H1 (cell line): ENCODE data around the gene SFR1. TPM values are rescaled to one million over a fixed set of nuclear protein-coding genes. Genes with fewer than 3 reads are reported as not detected.

ENCODE experiments used
- CTCF ChIA-PET: fragments of 300-600 bp; sonication (Branson Sonifier 250); formaldehyde crosslinking; loops from one replicate; lab custom pipeline; 2021; ENCODE audit not compliant: partially characterized antibody; lab: Charles Lee
- POLR2A ChIA-PET: fragments of 300-600 bp; sonication (Branson Sonifier 250); formaldehyde crosslinking; loops from one replicate; lab custom pipeline; 2021; ENCODE audit warnings: inconsistent platforms; ENCODE audit not compliant: partially characterized antibody; lab: Charles Lee
- DNase-seq, 2 experiments: peaks; one replicate each; pipeline versions ENCODE4 v3.0.0 to v3.0.0-alpha.2; 2010 to 2022; ENCODE audit warnings: low spot score in 2 of 2, low read depth in 1 of 2, mixed read lengths in 1 of 2
- FAIRE-seq: peaks from 2 replicates; lab custom pipeline; 2011; peaks lifted over from hg19 to GRCh38; lab: Jason Lieb, UNC
- H2AFZ ChIP-seq: 2 replicates; pipeline ENCODE4 v1.8.1; 2012; ENCODE audit warnings: low read length, inconsistent platforms
- H2AK5ac ChIP-seq: 2 replicates; pipeline ENCODE4 v1.6.1; 2013; ENCODE audit warnings: low read depth, low read length
- H2BK120ac ChIP-seq: replicated peaks from 2 replicates; pipeline ENCODE3; 2013; ENCODE audit warnings: low read depth, low read length, inconsistent platforms
- H2BK12ac ChIP-seq: 2 replicates; pipeline ENCODE4 v1.6.1; 2013; ENCODE audit warnings: low read depth, low read length
- H2BK15ac ChIP-seq: 2 replicates; pipeline ENCODE4 v1.6.1; 2013; ENCODE audit warnings: low read length
- H2BK20ac ChIP-seq: 2 replicates; pipeline ENCODE4 v1.6.1; 2013; ENCODE audit warnings: low read length
- H2BK5ac ChIP-seq: 2 replicates; pipeline ENCODE4 v1.6.1; 2013; ENCODE audit warnings: low read depth, low read length
- H3K14ac ChIP-seq: 2 replicates; pipeline ENCODE4 v1.6.1; 2013; ENCODE audit warnings: inconsistent platforms; ENCODE audit not compliant: insufficient read length
- H3K18ac ChIP-seq: 2 replicates; pipeline ENCODE4 v1.6.1; 2013; ENCODE audit warnings: low read length; ENCODE audit errors: extremely low read depth
- H3K23ac ChIP-seq: 2 replicates; pipeline ENCODE4 v1.6.1; 2013; ENCODE audit warnings: inconsistent platforms; ENCODE audit not compliant: insufficient read length
- H3K23me2 ChIP-seq: 2 replicates; pipeline ENCODE4 v1.6.1; 2013; ENCODE audit warnings: low read depth, low read length
- H3K27ac ChIP-seq: 2 replicates; pipeline ENCODE4 v1.6.1; 2011; ENCODE audit warnings: low read depth, low read length, inconsistent platforms
- H3K27me3 ChIP-seq, 4 experiments: replicated peaks in 1 of 4; 1 replicate in 1 of 4; 2 replicates in 3 of 4; pipeline versions ENCODE4 v1.6.1 to v1.8.1; 2011 to 2013; ENCODE audit warnings: low read length in 3 of 4, mild to moderate bottlenecking in 3 of 4, inconsistent platforms in 2 of 4, mixed read lengths in 2 of 4, moderate library complexity in 1 of 4; ENCODE audit not compliant: control insufficient read depth in 3 of 4, insufficient read depth in 3 of 4; ENCODE audit errors: extremely low read depth in 1 of 4
- H3K36me3 ChIP-seq, 4 experiments: 2 replicates each; pipeline versions ENCODE4 v1.6.1 to v1.8.1; 2011 to 2013; ENCODE audit warnings: mild to moderate bottlenecking in 4 of 4, low read length in 3 of 4, moderate library complexity in 2 of 4, control low read depth in 1 of 4, inconsistent platforms in 1 of 4; ENCODE audit not compliant: insufficient read depth in 4 of 4, control insufficient read depth in 2 of 4
- H3K4ac ChIP-seq: replicated peaks from 2 replicates; pipeline ENCODE3; 2013; ENCODE audit warnings: low read length, low read depth, mixed read lengths, inconsistent platforms; ENCODE audit not compliant: insufficient read length
- H3K4me1 ChIP-seq, 4 experiments: replicated peaks in 1 of 4; 1 replicate in 1 of 4; 2 replicates in 3 of 4; pipeline versions ENCODE4 v1.6.1 to v1.8.1; 2011 to 2013; ENCODE audit warnings: low read length in 3 of 4, inconsistent platforms in 2 of 4, mixed read lengths in 1 of 4; ENCODE audit not compliant: insufficient read depth in 4 of 4, control insufficient read depth in 3 of 4
- H3K4me2 ChIP-seq, 2 experiments: 2 replicates each; pipeline versions ENCODE4 v1.6.1 to v1.8.1; 2011 to 2013; ENCODE audit warnings: low read depth in 2 of 2, low read length in 2 of 2, control low read depth in 1 of 2, inconsistent platforms in 1 of 2, mild to moderate bottlenecking in 1 of 2; ENCODE audit not compliant: insufficient read depth in 1 of 2
- H3K4me3 ChIP-seq, 4 experiments: fragments of 200-600, 300-600 bp in 1 of 4; sonication (generic), shearing (Covaris generic), sonication (Bioruptor Twin) in 1 of 4; 2 replicates each; pipeline versions ENCODE4 v1.5.1 to v1.8.1; 2011 to 2016; ENCODE audit warnings: low read length in 4 of 4, low read depth in 3 of 4, control low read depth in 2 of 4, inconsistent platforms in 2 of 4, mild to moderate bottlenecking in 2 of 4, mixed read lengths in 1 of 4, moderate library complexity in 1 of 4; ENCODE audit not compliant: insufficient read depth in 2 of 4; ENCODE audit errors: extremely low read depth in 1 of 4
- H3K56ac ChIP-seq: replicated peaks from 2 replicates; pipeline ENCODE3; 2013; ENCODE audit warnings: low read depth, mild to moderate bottlenecking, mixed read lengths, low read length, inconsistent platforms; ENCODE audit not compliant: insufficient read length
- H3K79me1 ChIP-seq: 2 replicates; pipeline ENCODE4 v1.6.1; 2013; ENCODE audit warnings: low read depth, low read length, control low read depth
- H3K79me2 ChIP-seq, 2 experiments: 2 replicates each; pipeline versions ENCODE4 v1.6.1 to v1.8.1; 2012 to 2013; ENCODE audit warnings: low read length in 2 of 2, mild to moderate bottlenecking in 2 of 2, inconsistent platforms in 1 of 2; ENCODE audit not compliant: insufficient read depth in 2 of 2, control insufficient read depth in 1 of 2
- H3K9ac ChIP-seq, 4 experiments: replicated peaks in 1 of 4; 1 replicate in 1 of 4; 2 replicates in 3 of 4; pipeline versions ENCODE4 v1.6.1 to v1.8.1; 2011 to 2013; ENCODE audit warnings: low read depth in 3 of 4, low read length in 3 of 4, control low read depth in 2 of 4, mild to moderate bottlenecking in 2 of 4, moderate library complexity in 2 of 4, inconsistent platforms in 1 of 4; ENCODE audit errors: extremely low read depth in 1 of 4
- H3K9me3 ChIP-seq, 2 experiments: 2 replicates each; pipeline versions ENCODE4 v1.6.1 to v1.8.1; 2012 to 2013; ENCODE audit warnings: mild to moderate bottlenecking in 2 of 2, moderate library complexity in 2 of 2, control low read depth in 1 of 2, inconsistent platforms in 1 of 2, low read depth in 1 of 2, low read length in 1 of 2, mixed read lengths in 1 of 2; ENCODE audit not compliant: insufficient read depth in 2 of 2
- H4K20me1 ChIP-seq, 2 experiments: replicated peaks in 1 of 2; 2 replicates each; pipeline versions ENCODE3 to v1.8.1; 2011 to 2013; ENCODE audit warnings: inconsistent platforms in 2 of 2, low read length in 2 of 2, mild to moderate bottlenecking in 1 of 2; ENCODE audit not compliant: insufficient read depth in 2 of 2, control insufficient read depth in 1 of 2
- H4K5ac ChIP-seq: 2 replicates; pipeline ENCODE4 v1.6.1; 2013; ENCODE audit warnings: low read length, low read depth, mixed read lengths, inconsistent platforms; ENCODE audit not compliant: insufficient read length
- H4K8ac ChIP-seq: 2 replicates; pipeline ENCODE4 v1.8.0; 2013; ENCODE audit warnings: mild to moderate bottlenecking, moderate library complexity, low read length, inconsistent platforms; ENCODE audit not compliant: insufficient read depth; ENCODE audit errors: extremely low read depth
- H4K91ac ChIP-seq: replicated peaks from 2 replicates; pipeline ENCODE3; 2013; ENCODE audit warnings: low read length, mixed read lengths, inconsistent platforms; ENCODE audit not compliant: insufficient read length
- CBX5 ChIP-seq: fragments of 300-800, 300-1000 bp; sonication (generic); IDR thresholded peaks from 2 replicates; pipeline ENCODE4 v1.7.1; 2016; ENCODE audit warnings: antibody characterized with exemption, low read length, low read depth
- EZH2 ChIP-seq: fragments of 200-600 bp; sonication (generic); IDR thresholded peaks from 2 replicates; pipeline ENCODE4 v1.7.1; 2012; ENCODE audit warnings: low read depth, mild to moderate bottlenecking, moderate library complexity, low read length, inconsistent platforms; ENCODE audit not compliant: severe bottlenecking
- KDM1A ChIP-seq: fragments of 200-600, 300-600 bp; sonication (generic); IDR thresholded peaks from 2 replicates; pipeline ENCODE4 v1.7.1; 2016; ENCODE audit warnings: mild to moderate bottlenecking, low read length, borderline replicate concordance
- POLR2AphosphoS5 ChIP-seq: IDR thresholded peaks from 2 replicates; pipeline ENCODE4 v1.6.1; 2011; ENCODE audit warnings: low read depth, low read length
- RXRA ChIP-seq: IDR thresholded peaks from 2 replicates; pipeline ENCODE4 v1.6.1; 2011; ENCODE audit warnings: low read depth, mild to moderate bottlenecking, low read length, moderate library complexity; ENCODE audit not compliant: insufficient read depth
- SAP30 ChIP-seq: fragments of 300-600 bp; sonication (generic); IDR thresholded peaks from 2 replicates; pipeline ENCODE4 v1.7.1; 2012; ENCODE audit warnings: low read length, moderate library complexity, mild to moderate bottlenecking, inconsistent platforms; ENCODE audit not compliant: insufficient read depth, insufficient replicate concordance
- SIN3A ChIP-seq, 2 experiments: IDR thresholded peaks in 1 of 2; conservative IDR thresholded peaks in 1 of 2; 2 replicates each; pipeline ENCODE4 v1.6.1; 2011 to 2012; ENCODE audit warnings: low read length in 2 of 2, improper control_type of control experiment in 1 of 2, low read depth in 1 of 2, mild to moderate bottlenecking in 1 of 2
- SIRT6 ChIP-seq: IDR thresholded peaks from one replicate; pipeline ENCODE4 v1.7.1; 2012; ENCODE audit warnings: low read length, inconsistent platforms
- SUZ12 ChIP-seq: fragments of 200-600 bp; sonication (generic); IDR thresholded peaks from 2 replicates; pipeline ENCODE4 v1.6.1; 2012; ENCODE audit warnings: mild to moderate bottlenecking, inconsistent platforms, low read length, moderate library complexity, mixed read lengths
- TBP ChIP-seq: IDR thresholded peaks from 2 replicates; pipeline ENCODE4 v1.6.1; 2011; ENCODE audit warnings: low read depth, low read length, improper control_type of control experiment
- YY1 ChIP-seq: IDR thresholded peaks from 2 replicates; pipeline ENCODE4 v1.6.1; 2011; ENCODE audit warnings: low read depth, mild to moderate bottlenecking, low read length
- WGBS, 2 experiments: shearing (Covaris generic) in 1 of 2; methylation state at CpG; one replicate each; pipeline versions ENCODE4 v1.1.6 to v1.1.7; 2013 to 2015; ENCODE audit warnings: low lambda C conversion rate in 2 of 2, mixed read lengths in 2 of 2, inconsistent platforms in 1 of 2, low coverage in 1 of 2, missing lambda C conversion rate in 1 of 2; ENCODE audit not compliant: insufficient replicate concordance in 2 of 2, insufficient coverage in 1 of 2, insufficient read length in 1 of 2; ENCODE audit errors: extremely low coverage in 1 of 2, missing lambda C conversion rate in 1 of 2; 5-methylcytosine and 5-hydroxymethylcytosine counted together
- polyA plus RNA-seq, 7 experiments: library from polyadenylated mRNA; depleted of rRNA in 3 of 7; stranded (reverse) in 5 of 7; unstranded in 2 of 7; fragments of >200 nt in 5 of 7; fragments of 200-250 nt in 2 of 7; gene quantifications; 1 replicate in 5 of 7; 2 replicates in 1 of 7; 4 replicates in 1 of 7; pipeline versions ENCODE4 v1.2.1 to v1.2.3, GENCODE V29; 2011 to 2013; ENCODE audit warnings: missing spikeins in 2 of 7, mixed read lengths in 2 of 7
- total RNA-seq: library from RNA; stranded (reverse); fragmentation: NEBNext Ultra II Directional; extraction: Animal tissue kit (Norgen Biotek cat#: 25700); gene quantifications from 2 replicates; pipeline ENCODE4 v1.2.1, GENCODE V29; 2021
- TF ChIP-seq, protein P1 (sequence below): IDR thresholded peaks from 2 replicates; pipeline ENCODE4 v1.6.1; 2011; ENCODE audit warnings: low read length, improper control_type of control experiment

The SFR1 gene
- total and polyA plus RNA-seq, 2 of the 8 experiments (the other 6 are each of a cell fraction or from before 2014, with no cell fraction given), result 3.4 to 7.7 TPM

GRCh38 chr10:104104926-104105325 is 17.0 kb upstream of the SFR1 start:
- Histone ChIP-seq H3K18ac (no peak overlapping the region), H3K27ac (no peak overlapping the region), H4K8ac (no peak overlapping the region), H3K4ac (no peak overlapping the region), H3K23ac (no peak overlapping the region), H4K20me1 (no peaks in the 10 kb centered on the region), H3K4me2 (no peak overlapping the region), H2BK5ac (no peak overlapping the region), H3K4me1 (peaks cover 0 to 2% (median 0%) of the 10 kb centered on the region in 4 experiments; a peak in 1 of 7 replicates), H2AFZ (no peak overlapping the region), H2BK15ac (no peak overlapping the region), H2BK20ac (no peak overlapping the region), H3K9me3 (no peaks in the 10 kb centered on the region), H3K4me3 (no peak overlapping the region), H3K23me2 (no peaks in the 10 kb centered on the region), H3K79me2 (no peaks in the 10 kb centered on the region), H3K9ac (no peak overlapping the region), H4K91ac (no peak overlapping the region), H2BK12ac (no peak overlapping the region), H3K27me3 (no peaks in the 10 kb centered on the region), H3K79me1 (no peaks in the 10 kb centered on the region), H3K14ac (no peak overlapping the region), H4K5ac (no peak overlapping the region), H2BK120ac (no peak overlapping the region), H3K56ac (no peak overlapping the region), H2AK5ac (no peak overlapping the region), H3K36me3 (no peaks in the 10 kb centered on the region)
- no peak for DNase-seq
- CTCF ChIA-PET, result no interaction called here
- POLR2A ChIA-PET, result interaction anchor here (1.5 kb wide), 1 partner anchor 17 kb away, joined by 4 read pairs; the partner anchor contains the start of gene SFR1
- 87% methylated on average over 2 of the region's 2 CpGs; no CpG with 5 or more reads in 1 of the 2 experiments for WGBS, 2 experiments
- FAIRE-seq, result no peak
- TF ChIP-seq EZH2, result no peak
- no peak for TF ChIP-seq POLR2AphosphoS5
- no peak for TF ChIP-seq TBP
- no peak for TF ChIP-seq SIRT6
- TF ChIP-seq SUZ12, result no peak
- TF ChIP-seq SIN3A (conservative IDR thresholded peaks at IDR 0.05 in 1 of 2, IDR thresholded peaks at IDR 0.05 in 1 of 2; ENCODE audit: low read depth in 1 of 2, low read length in 2 of 2), result no peak
- TF ChIP-seq, protein P1, sequence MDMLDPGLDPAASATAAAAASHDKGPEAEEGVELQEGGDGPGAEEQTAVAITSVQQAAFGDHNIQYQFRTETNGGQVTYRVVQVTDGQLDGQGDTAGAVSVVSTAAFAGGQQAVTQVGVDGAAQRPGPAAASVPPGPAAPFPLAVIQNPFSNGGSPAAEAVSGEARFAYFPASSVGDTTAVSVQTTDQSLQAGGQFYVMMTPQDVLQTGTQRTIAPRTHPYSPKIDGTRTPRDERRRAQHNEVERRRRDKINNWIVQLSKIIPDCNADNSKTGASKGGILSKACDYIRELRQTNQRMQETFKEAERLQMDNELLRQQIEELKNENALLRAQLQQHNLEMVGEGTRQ, result no peak
- no peak for TF ChIP-seq RXRA
- no peak for TF ChIP-seq CBX5
- no peak for TF ChIP-seq YY1
- no peak for TF ChIP-seq KDM1A
- no peak for TF ChIP-seq SAP30
